H9 (cell line): Measurements from ENCODE around the gene RIBC2. TPM values are rescaled to one million over a fixed set of nuclear protein-coding genes. Genes with fewer than 3 reads are reported as not detected.
A peak's percentile ranks its signal among the peaks of the same experiment; 100 is the strongest.

Experiments used
- DNase-seq: peaks from one replicate; pipeline ENCODE4 v3.0.0-alpha.2; 2017
- H2AFZ ChIP-seq: one replicate; pipeline ENCODE4 v1.6.1; 2013; ENCODE audit warnings: mild to moderate bottlenecking, low read length, control low read depth, moderate library complexity
- H2AK5ac ChIP-seq: 2 replicates; pipeline ENCODE4 v1.6.1; 2013; ENCODE audit warnings: low read length, control low read depth, mixed read lengths; ENCODE audit not compliant: insufficient read length
- H2BK120ac ChIP-seq: one replicate; pipeline ENCODE4 v1.6.1; 2013; ENCODE audit warnings: low read depth, mild to moderate bottlenecking, low read length, control low read depth, inconsistent platforms; ENCODE audit not compliant: poor library complexity, severe bottlenecking
- H2BK12ac ChIP-seq: 2 replicates; pipeline ENCODE4 v1.6.1; 2013; ENCODE audit warnings: low read length, control low read depth, mixed read lengths, low read depth; ENCODE audit not compliant: insufficient read length
- H2BK15ac ChIP-seq: 2 replicates; pipeline ENCODE4 v1.6.1; 2013; ENCODE audit warnings: low read depth, low read length, control low read depth
- H2BK20ac ChIP-seq: one replicate; pipeline ENCODE4 v1.6.1; 2013; ENCODE audit warnings: low read depth, mild to moderate bottlenecking, low read length, control low read depth, inconsistent platforms; ENCODE audit not compliant: poor library complexity, severe bottlenecking
- H2BK5ac ChIP-seq: 2 replicates; pipeline ENCODE4 v1.6.1; 2013; ENCODE audit warnings: low read length, control low read depth, mixed read lengths; ENCODE audit not compliant: insufficient read length
- H3K14ac ChIP-seq: 2 replicates; pipeline ENCODE4 v1.6.1; 2013; ENCODE audit warnings: low read length, control low read depth; ENCODE audit not compliant: insufficient read depth
- H3K18ac ChIP-seq: 2 replicates; pipeline ENCODE4 v1.6.1; 2013; ENCODE audit warnings: low read depth, mild to moderate bottlenecking, mixed read lengths, low read length, control low read depth; ENCODE audit not compliant: insufficient read length
- H3K23ac ChIP-seq: 2 replicates; pipeline ENCODE4 v1.6.1; 2013; ENCODE audit warnings: low read length, control low read depth, mixed read lengths, low read depth; ENCODE audit not compliant: insufficient read length
- H3K23me2 ChIP-seq: 2 replicates; pipeline ENCODE4 v1.6.1; 2013; ENCODE audit warnings: low read depth, mild to moderate bottlenecking, mixed read lengths, low read length, control low read depth; ENCODE audit not compliant: insufficient read length, poor library complexity, severe bottlenecking
- H3K27ac ChIP-seq: 2 replicates; pipeline ENCODE4 v1.5.1; 2013; ENCODE audit warnings: low read length, control low read depth, mixed read lengths, low read depth; ENCODE audit not compliant: insufficient read length
- H3K27me3 ChIP-seq: 2 replicates; pipeline ENCODE4 v1.6.1; 2013; ENCODE audit warnings: low read length, control low read depth, inconsistent platforms; ENCODE audit not compliant: insufficient read depth
- H3K4ac ChIP-seq: 2 replicates; pipeline ENCODE4 v1.6.1; 2013; ENCODE audit warnings: low read depth, mild to moderate bottlenecking, control low read depth, inconsistent platforms, low read length, moderate library complexity
- H3K4me1 ChIP-seq: 2 replicates; pipeline ENCODE4 v1.6.1; 2013; ENCODE audit warnings: low read length, control low read depth, inconsistent platforms; ENCODE audit not compliant: insufficient read depth
- H3K4me2 ChIP-seq: 2 replicates; pipeline ENCODE4 v1.6.1; 2013; ENCODE audit warnings: low read length, control low read depth, mixed read lengths; ENCODE audit not compliant: insufficient read length, insufficient read depth
- H3K56ac ChIP-seq: 2 replicates; pipeline ENCODE4 v1.6.1; 2013; ENCODE audit warnings: low read depth, mild to moderate bottlenecking, mixed read lengths, low read length, control low read depth; ENCODE audit not compliant: insufficient read length
- H3K79me1 ChIP-seq: 2 replicates; pipeline ENCODE4 v1.6.1; 2013; ENCODE audit warnings: low read depth, mild to moderate bottlenecking, moderate library complexity, low read length, control low read depth, inconsistent platforms; ENCODE audit not compliant: insufficient read depth, poor library complexity, severe bottlenecking
- H3K79me2 ChIP-seq: 2 replicates; pipeline ENCODE4 v1.6.1; 2013; ENCODE audit warnings: low read length, control low read depth, inconsistent platforms; ENCODE audit not compliant: insufficient read depth
- H3K9ac ChIP-seq: 2 replicates; pipeline ENCODE4 v1.6.1; 2013; ENCODE audit warnings: low read length, control low read depth, mixed read lengths; ENCODE audit not compliant: insufficient read length; ENCODE audit errors: extremely low read depth
- H3K9me3 ChIP-seq: one replicate; pipeline ENCODE4 v1.6.1; 2013; ENCODE audit warnings: low read depth, low read length, inconsistent platforms; ENCODE audit not compliant: control insufficient read depth
- H3T11ph ChIP-seq: one replicate; pipeline ENCODE4 v1.6.1; 2013; ENCODE audit warnings: mild to moderate bottlenecking, low read length, control low read depth, inconsistent platforms
- H4K20me1 ChIP-seq: one replicate; pipeline ENCODE4 v1.6.1; 2013; ENCODE audit not compliant: control insufficient read depth, insufficient read length, insufficient read depth
- H4K5ac ChIP-seq: 2 replicates; pipeline ENCODE4 v1.6.1; 2013; ENCODE audit warnings: low read depth, mild to moderate bottlenecking, mixed read lengths, low read length, control low read depth; ENCODE audit not compliant: insufficient read length
- H4K8ac ChIP-seq: replicated peaks from 2 replicates; pipeline ENCODE4 v1.6.1; 2013; ENCODE audit warnings: low read length, control low read depth, mixed read lengths, low read depth; ENCODE audit not compliant: insufficient read length
- H4K91ac ChIP-seq: 2 replicates; pipeline ENCODE4 v1.6.1; 2013; ENCODE audit warnings: low read depth, mild to moderate bottlenecking, moderate library complexity, mixed read lengths, low read length, control low read depth; ENCODE audit not compliant: insufficient read length
- H3K27ac Mint-ChIP-seq, 3 experiments: 2 replicates in 2 of 3; 3 replicates in 1 of 3; pipeline ENCODE4 v1.8.0; 2020 to 2021; ENCODE audit warnings: mixed read lengths in 3 of 3, mild to moderate bottlenecking in 1 of 3, moderate library complexity in 1 of 3
- H3K27me3 Mint-ChIP-seq: 2 replicates; pipeline ENCODE4 v1.8.0; 2021; ENCODE audit warnings: low read depth, mild to moderate bottlenecking, moderate library complexity, mixed read lengths
- H3K36me3 Mint-ChIP-seq, 3 experiments: 2 replicates in 2 of 3; 3 replicates in 1 of 3; pipeline ENCODE4 v1.8.0; 2020 to 2021; ENCODE audit warnings: low read depth in 3 of 3, mixed read lengths in 3 of 3; ENCODE audit not compliant: insufficient read depth in 1 of 3
- H3K4me1 Mint-ChIP-seq, 2 experiments: 2 replicates each; pipeline ENCODE4 v1.8.0; 2020; ENCODE audit warnings: mixed read lengths in 2 of 2
- H3K4me3 Mint-ChIP-seq, 2 experiments: 2 replicates in 1 of 2; 3 replicates in 1 of 2; pipeline ENCODE4 v1.8.0; 2020 to 2021; ENCODE audit warnings: mild to moderate bottlenecking in 2 of 2, mixed read lengths in 2 of 2, moderate library complexity in 1 of 2
- H3K9me3 Mint-ChIP-seq, 2 experiments: 2 replicates in 1 of 2; 3 replicates in 1 of 2; pipeline ENCODE4 v1.8.0; 2020; ENCODE audit warnings: mild to moderate bottlenecking in 2 of 2, mixed read lengths in 2 of 2, moderate library complexity in 1 of 2
- WGBS: extraction: QIAGEN DNeasy Blood & Tissue Kit; methylation state at CpG from one replicate; pipeline ENCODE4 v1.1.7; 2013; ENCODE audit warnings: missing lambda C conversion rate, low lambda C conversion rate, mixed read lengths; ENCODE audit not compliant: insufficient read length; ENCODE audit errors: extremely low coverage; 5-methylcytosine and 5-hydroxymethylcytosine counted together
- total RNA-seq: library from RNA; stranded (reverse); gene quantifications from 2 replicates; pipeline ENCODE4 v1.2.1, GENCODE V29; 2021
- TF ChIP-seq, protein P1 (sequence below): fragments of 200-600 bp; sonication (generic); conservative IDR thresholded peaks from 3 replicates; pipeline ENCODE4 v1.8.0; 2021; ENCODE audit warnings: antibody characterized with exemption, mild to moderate bottlenecking

Gene RIBC2
- total RNA-seq, 1 experiment from 2014 or later: 4.1 TPM

DNA sequence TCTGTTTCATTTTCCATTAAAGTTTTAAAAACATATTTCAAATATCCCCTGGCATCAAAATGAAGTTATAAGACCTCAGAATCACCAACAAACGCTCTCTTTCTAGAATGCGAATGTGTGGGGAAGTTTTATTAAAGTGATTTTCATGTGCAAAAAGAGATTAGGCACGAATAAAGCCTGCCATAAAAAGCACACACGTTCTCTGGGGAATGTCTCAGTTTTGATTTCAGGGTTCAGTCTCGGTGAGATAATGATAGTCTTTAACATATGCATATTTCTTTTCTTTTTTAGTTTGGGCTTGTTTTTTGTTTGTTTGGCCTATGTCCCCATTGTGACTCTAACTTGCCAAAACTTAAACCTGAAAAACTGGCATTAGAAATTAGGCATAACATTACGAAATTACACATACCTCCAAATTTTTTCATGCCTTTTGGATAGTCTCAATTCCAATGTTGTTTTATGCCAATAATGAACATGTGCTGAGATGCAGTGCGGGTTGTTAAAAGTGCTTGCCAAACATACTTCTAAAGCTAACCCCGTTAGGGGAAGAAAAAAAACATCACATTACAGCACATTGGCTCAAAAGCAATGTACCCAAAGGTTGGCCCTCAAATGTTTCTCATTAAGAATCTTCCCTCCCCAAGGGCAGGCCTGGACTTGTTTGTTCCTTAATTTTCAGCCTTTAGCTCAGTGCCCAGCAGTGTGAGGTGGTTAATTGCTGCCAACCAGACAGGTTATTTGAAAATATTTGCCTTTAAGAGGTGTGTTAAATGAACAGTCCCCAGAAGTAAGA, 56.0 kb downstream of the RIBC2 start:
- H3K4ac ChIP-seq: no peak overlapping the region
- no peak overlapping the region for H2AFZ ChIP-seq
- H3K23ac ChIP-seq: no peak overlapping the region
- H3K23me2 ChIP-seq: no peaks in the 10 kb centered on the region
- peak overlapping the region; percentile 30 for H2BK120ac ChIP-seq
- H2AK5ac ChIP-seq: no peak overlapping the region
- no peak overlapping the region for H3K14ac ChIP-seq
- H4K8ac ChIP-seq: no peak overlapping the region
- H3K4me2 ChIP-seq: no peak overlapping the region
- H3K9me3 ChIP-seq: no peaks in the 10 kb centered on the region
- Mint-ChIP-seq H3K27ac (peak overlapping the region in 2 of 3 experiments; percentile 51 to 81; a peak in 2 of 7 replicates), H3K36me3 (peaks cover under 1 to 7% (median 4%) of the 10 kb centered on the region in 3 experiments; a peak in 5 of 7 replicates), H3K27me3 (no peaks in the 10 kb centered on the region), H3K4me1 (peaks cover 38 to 40% of the 10 kb centered on the region in 2 experiments), H3K9me3 (peaks cover 3 to 7% of the 10 kb centered on the region in 2 experiments; a peak in 4 of 5 replicates), H3K4me3 (no peak overlapping the region)
- no peak overlapping the region for H4K5ac ChIP-seq
- no peak overlapping the region for H2BK15ac ChIP-seq
- H3T11ph ChIP-seq: no peak overlapping the region
- no peak overlapping the region for H2BK12ac ChIP-seq
- no CpG with 5 or more reads among the region's 8 CpGs for WGBS
- no peak overlapping the region for H3K9ac ChIP-seq
- no peaks in the 10 kb centered on the region for H3K79me2 ChIP-seq
- no peak overlapping the region for H2BK5ac ChIP-seq
- H2BK20ac ChIP-seq: no peak overlapping the region
- TF ChIP-seq, protein P1, sequence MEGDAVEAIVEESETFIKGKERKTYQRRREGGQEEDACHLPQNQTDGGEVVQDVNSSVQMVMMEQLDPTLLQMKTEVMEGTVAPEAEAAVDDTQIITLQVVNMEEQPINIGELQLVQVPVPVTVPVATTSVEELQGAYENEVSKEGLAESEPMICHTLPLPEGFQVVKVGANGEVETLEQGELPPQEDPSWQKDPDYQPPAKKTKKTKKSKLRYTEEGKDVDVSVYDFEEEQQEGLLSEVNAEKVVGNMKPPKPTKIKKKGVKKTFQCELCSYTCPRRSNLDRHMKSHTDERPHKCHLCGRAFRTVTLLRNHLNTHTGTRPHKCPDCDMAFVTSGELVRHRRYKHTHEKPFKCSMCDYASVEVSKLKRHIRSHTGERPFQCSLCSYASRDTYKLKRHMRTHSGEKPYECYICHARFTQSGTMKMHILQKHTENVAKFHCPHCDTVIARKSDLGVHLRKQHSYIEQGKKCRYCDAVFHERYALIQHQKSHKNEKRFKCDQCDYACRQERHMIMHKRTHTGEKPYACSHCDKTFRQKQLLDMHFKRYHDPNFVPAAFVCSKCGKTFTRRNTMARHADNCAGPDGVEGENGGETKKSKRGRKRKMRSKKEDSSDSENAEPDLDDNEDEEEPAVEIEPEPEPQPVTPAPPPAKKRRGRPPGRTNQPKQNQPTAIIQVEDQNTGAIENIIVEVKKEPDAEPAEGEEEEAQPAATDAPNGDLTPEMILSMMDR: no peak
- no peak overlapping the region for H4K91ac ChIP-seq
- H3K4me1 ChIP-seq: peaks cover 4% of the 10 kb centered on the region; the same call in 1 of the 2 replicates
- no peak overlapping the region for H3K27ac ChIP-seq
- H3K27me3 ChIP-seq: no peaks in the 10 kb centered on the region
- no peaks in the 10 kb centered on the region for H4K20me1 ChIP-seq
- no peak overlapping the region for H3K56ac ChIP-seq
- no peak for DNase-seq
- no peaks in the 10 kb centered on the region for H3K79me1 ChIP-seq
- no peak overlapping the region for H3K18ac ChIP-seq
